Prostate gland (tissue), 2 donors: ENCODE results near the gene PRG2. TPM values are rescaled to one million over a fixed set of nuclear protein-coding genes. Genes with fewer than 3 reads are reported as not detected.

Experiments
- DNase-seq: peaks from one replicate; pipeline ENCODE4 v3.0.0-alpha.2; 2019; ENCODE audit warnings: low spot score
- H3K27ac ChIP-seq, 2 donors: fragments of 200-600 bp; sonication (generic); 2 replicates each; pipeline ENCODE4 v1.5.1; 2017 to 2019
- H3K27me3 ChIP-seq: fragments of 200-600 bp; sonication (generic); replicated peaks from 2 replicates; pipeline ENCODE4 v1.5.1; 2019; ENCODE audit not compliant: insufficient read depth
- H3K36me3 ChIP-seq, 2 donors: fragments of 200-600 bp; sonication (generic); 1 replicate in 1 of 2; 2 replicates in 1 of 2; pipeline versions ENCODE4 v1.5.1 to v1.8.1; 2017 to 2019
- H3K4me1 ChIP-seq: fragments of 200-600 bp; sonication (generic); replicated peaks from 2 replicates; pipeline ENCODE4 v1.5.1; 2019
- H3K4me3 ChIP-seq, 2 donors: fragments of 200-600 bp; sonication (generic); 2 replicates each; pipeline ENCODE4 v1.5.1; 2017 to 2019
- H3K9me3 ChIP-seq: fragments of 200-600 bp; sonication (generic); 2 replicates; pipeline ENCODE4 v1.5.1; 2017
- CTCF ChIP-seq, 4 experiments: fragments of 200-600 bp in 2 of 4; fragments of 450-650 bp in 2 of 4; sonication (generic) in 2 of 4; IDR thresholded peaks; 1 replicate in 3 of 4; 2 replicates in 1 of 4; pipeline ENCODE4 v1.5.1; 2016 to 2019; ENCODE audit warnings: antibody characterized with exemption in 4 of 4, mild to moderate bottlenecking in 2 of 4, moderate library complexity in 2 of 4
- POLR2A ChIP-seq: fragments of 450-650 bp; IDR thresholded peaks from one replicate; pipeline ENCODE4 v1.6.1; 2016; ENCODE audit warnings: antibody characterized with exemption, mild to moderate bottlenecking
- POLR2AphosphoS5 ChIP-seq: sonication (generic); formaldehyde crosslinking; IDR thresholded peaks from one replicate; pipeline ENCODE4 v1.6.1; 2017; ENCODE audit warnings: antibody characterized with exemption
- WGBS: methylation state at CpG from one replicate; pipeline ENCODE4 v1.1.5; 2018; 5-methylcytosine and 5-hydroxymethylcytosine counted together
- intact Hi-C: fragments of 100-400 bp; cut with DNase I; formaldehyde crosslinking; loops from one replicate; pipeline ENCODE4 v1.14.2; 2022
- total RNA-seq, 2 donors: library from RNA; depleted of rRNA; stranded (reverse); fragments of >200 nt; gene quantifications; one replicate each; pipeline ENCODE4 v1.1.0, GENCODE V29; 2016

PRG2 gene
- total RNA-seq, 2 donors from 2014 or later, result 0.36 TPM; not detected in 1

GRCh38 chr11:57356268-57356667, 34.2 kb downstream of the PRG2 start:
- no peak for DNase-seq
- no peak for TF ChIP-seq CTCF (IDR thresholded peaks at IDR 0.05)
- no peak for TF ChIP-seq POLR2A
- TF ChIP-seq POLR2AphosphoS5, result no peak
- Histone ChIP-seq H3K4me3 (no peak overlapping the region), H3K36me3 (no peaks in the 10 kb centered on the region), H3K9me3 (no peaks in the 10 kb centered on the region), H3K4me1 (no peaks in the 10 kb centered on the region), H3K27ac (no peak overlapping the region), H3K27me3 (no peaks in the 10 kb centered on the region)
- WGBS, result 50% methylated on average over 9 of the region's 9 CpGs
- intact Hi-C loops, result no loop called here

GRCh38 chr11:57354699-57355098, 35.8 kb downstream of the PRG2 start:
- 84% methylated on average over 6 of the region's 6 CpGs for WGBS
- Histone ChIP-seq H3K4me3 (no peak overlapping the region), H3K4me1 (no peaks in the 10 kb centered on the region), H3K36me3 (no peaks in the 10 kb centered on the region), H3K27me3 (no peaks in the 10 kb centered on the region), H3K27ac (no peak overlapping the region), H3K9me3 (no peaks in the 10 kb centered on the region)
- no peak for DNase-seq
- TF ChIP-seq POLR2AphosphoS5, result no peak
- no peak for TF ChIP-seq POLR2A
- TF ChIP-seq CTCF (IDR thresholded peaks at IDR 0.05), result no peak
- intact Hi-C loops, result no loop called here

- 78% methylated on average over 4 of the region's 4 CpGs for WGBS
- no peak for DNase-seq
- H3K27me3 ChIP-seq, result no peaks in the 10 kb centered on the region
- no peak overlapping the region for H3K27ac ChIP-seq
- no peak overlapping the region for H3K4me3 ChIP-seq
- no peaks in the 10 kb centered on the region for H3K4me1 ChIP-seq
- no peaks in the 10 kb centered on the region for H3K36me3 ChIP-seq
- TF ChIP-seq CTCF (IDR thresholded peaks at IDR 0.05) (no peak), POLR2A (no peak)
- intact Hi-C loops, result no loop called here
- no peaks in the 10 kb centered on the region for H3K9me3 ChIP-seq
Observed at GRCh38 chr11:57353852-57354251, 36.6 kb downstream of the PRG2 start.

- Histone ChIP-seq H3K27ac (no peak overlapping the region), H3K9me3 (no peaks in the 10 kb centered on the region), H3K4me1 (no peaks in the 10 kb centered on the region), H3K4me3 (no peak overlapping the region), H3K36me3 (no peaks in the 10 kb centered on the region), H3K27me3 (no peaks in the 10 kb centered on the region)
- intact Hi-C loops, result no loop called here
- TF ChIP-seq POLR2A (no peak), CTCF (IDR thresholded peaks at IDR 0.05) (no peak), POLR2AphosphoS5 (no peak)
- no peak for DNase-seq
- 64% methylated on average over 4 of the region's 4 CpGs for WGBS
Observed at GRCh38 chr11:57353446-57353845, 37.0 kb downstream of the PRG2 start.

- TF ChIP-seq POLR2AphosphoS5 (no peak), POLR2A (no peak), CTCF (IDR thresholded peaks at IDR 0.05) (no peak)
- no peaks in the 10 kb centered on the region for H3K27me3 ChIP-seq
- WGBS, result 76% methylated on average over 5 of the region's 5 CpGs
- H3K27ac ChIP-seq, result no peak overlapping the region
- no peaks in the 10 kb centered on the region for H3K36me3 ChIP-seq
- H3K9me3 ChIP-seq, result no peaks in the 10 kb centered on the region
- H3K4me1 ChIP-seq, result no peaks in the 10 kb centered on the region
- no peak overlapping the region for H3K4me3 ChIP-seq
- intact Hi-C loops, result no loop called here
- no peak for DNase-seq
Observed at GRCh38 chr11:57353036-57353435, 37.4 kb downstream of the PRG2 start.
